H1 (cell line): Measurements from ENCODE around the gene TAB3. TPM values are rescaled to one million over a fixed set of nuclear protein-coding genes. Genes with fewer than 3 reads are reported as not detected.

Experiments
- CTCF ChIA-PET: fragments of 300-600 bp; sonication (Branson Sonifier 250); formaldehyde crosslinking; loops from one replicate; lab custom pipeline; 2021; ENCODE audit not compliant: partially characterized antibody; lab: Charles Lee
- POLR2A ChIA-PET: fragments of 300-600 bp; sonication (Branson Sonifier 250); formaldehyde crosslinking; loops from one replicate; lab custom pipeline; 2021; ENCODE audit warnings: inconsistent platforms; ENCODE audit not compliant: partially characterized antibody; lab: Charles Lee
- DNase-seq, 2 experiments: peaks; one replicate each; pipeline versions ENCODE4 v3.0.0 to v3.0.0-alpha.2; 2010 to 2022; ENCODE audit warnings: low spot score in 2 of 2, low read depth in 1 of 2, mixed read lengths in 1 of 2
- FAIRE-seq: peaks from 2 replicates; lab custom pipeline; 2011; peaks lifted over from hg19 to GRCh38; lab: Jason Lieb, UNC
- H2AFZ ChIP-seq: 2 replicates; pipeline ENCODE4 v1.8.1; 2012; ENCODE audit warnings: low read length, inconsistent platforms
- H2AK5ac ChIP-seq: 2 replicates; pipeline ENCODE4 v1.6.1; 2013; ENCODE audit warnings: low read depth, low read length
- H2BK120ac ChIP-seq: replicated peaks from 2 replicates; pipeline ENCODE3; 2013; ENCODE audit warnings: low read depth, low read length, inconsistent platforms
- H2BK12ac ChIP-seq: 2 replicates; pipeline ENCODE4 v1.6.1; 2013; ENCODE audit warnings: low read depth, low read length
- H2BK15ac ChIP-seq: 2 replicates; pipeline ENCODE4 v1.6.1; 2013; ENCODE audit warnings: low read length
- H2BK20ac ChIP-seq: 2 replicates; pipeline ENCODE4 v1.6.1; 2013; ENCODE audit warnings: low read length
- H2BK5ac ChIP-seq: 2 replicates; pipeline ENCODE4 v1.6.1; 2013; ENCODE audit warnings: low read depth, low read length
- H3K14ac ChIP-seq: 2 replicates; pipeline ENCODE4 v1.6.1; 2013; ENCODE audit warnings: inconsistent platforms; ENCODE audit not compliant: insufficient read length
- H3K18ac ChIP-seq: 2 replicates; pipeline ENCODE4 v1.6.1; 2013; ENCODE audit warnings: low read length; ENCODE audit errors: extremely low read depth
- H3K23ac ChIP-seq: 2 replicates; pipeline ENCODE4 v1.6.1; 2013; ENCODE audit warnings: inconsistent platforms; ENCODE audit not compliant: insufficient read length
- H3K23me2 ChIP-seq: 2 replicates; pipeline ENCODE4 v1.6.1; 2013; ENCODE audit warnings: low read depth, low read length
- H3K27ac ChIP-seq: 2 replicates; pipeline ENCODE4 v1.6.1; 2011; ENCODE audit warnings: low read depth, low read length, inconsistent platforms
- H3K27me3 ChIP-seq, 4 experiments: replicated peaks in 1 of 4; 1 replicate in 1 of 4; 2 replicates in 3 of 4; pipeline versions ENCODE4 v1.6.1 to v1.8.1; 2011 to 2013; ENCODE audit warnings: low read length in 3 of 4, mild to moderate bottlenecking in 3 of 4, inconsistent platforms in 2 of 4, mixed read lengths in 2 of 4, moderate library complexity in 1 of 4; ENCODE audit not compliant: control insufficient read depth in 3 of 4, insufficient read depth in 3 of 4; ENCODE audit errors: extremely low read depth in 1 of 4
- H3K36me3 ChIP-seq, 4 experiments: 2 replicates each; pipeline versions ENCODE4 v1.6.1 to v1.8.1; 2011 to 2013; ENCODE audit warnings: mild to moderate bottlenecking in 4 of 4, low read length in 3 of 4, moderate library complexity in 2 of 4, control low read depth in 1 of 4, inconsistent platforms in 1 of 4; ENCODE audit not compliant: insufficient read depth in 4 of 4, control insufficient read depth in 2 of 4
- H3K4ac ChIP-seq: replicated peaks from 2 replicates; pipeline ENCODE3; 2013; ENCODE audit warnings: low read length, low read depth, mixed read lengths, inconsistent platforms; ENCODE audit not compliant: insufficient read length
- H3K4me1 ChIP-seq, 4 experiments: replicated peaks in 1 of 4; 1 replicate in 1 of 4; 2 replicates in 3 of 4; pipeline versions ENCODE4 v1.6.1 to v1.8.1; 2011 to 2013; ENCODE audit warnings: low read length in 3 of 4, inconsistent platforms in 2 of 4, mixed read lengths in 1 of 4; ENCODE audit not compliant: insufficient read depth in 4 of 4, control insufficient read depth in 3 of 4
- H3K4me2 ChIP-seq, 2 experiments: 2 replicates each; pipeline versions ENCODE4 v1.6.1 to v1.8.1; 2011 to 2013; ENCODE audit warnings: low read depth in 2 of 2, low read length in 2 of 2, control low read depth in 1 of 2, inconsistent platforms in 1 of 2, mild to moderate bottlenecking in 1 of 2; ENCODE audit not compliant: insufficient read depth in 1 of 2
- H3K4me3 ChIP-seq, 4 experiments: fragments of 200-600, 300-600 bp in 1 of 4; sonication (generic), shearing (Covaris generic), sonication (Bioruptor Twin) in 1 of 4; 2 replicates each; pipeline versions ENCODE4 v1.5.1 to v1.8.1; 2011 to 2016; ENCODE audit warnings: low read length in 4 of 4, low read depth in 3 of 4, control low read depth in 2 of 4, inconsistent platforms in 2 of 4, mild to moderate bottlenecking in 2 of 4, mixed read lengths in 1 of 4, moderate library complexity in 1 of 4; ENCODE audit not compliant: insufficient read depth in 2 of 4; ENCODE audit errors: extremely low read depth in 1 of 4
- H3K56ac ChIP-seq: replicated peaks from 2 replicates; pipeline ENCODE3; 2013; ENCODE audit warnings: low read depth, mild to moderate bottlenecking, mixed read lengths, low read length, inconsistent platforms; ENCODE audit not compliant: insufficient read length
- H3K79me1 ChIP-seq: 2 replicates; pipeline ENCODE4 v1.6.1; 2013; ENCODE audit warnings: low read depth, low read length, control low read depth
- H3K79me2 ChIP-seq, 2 experiments: 2 replicates each; pipeline versions ENCODE4 v1.6.1 to v1.8.1; 2012 to 2013; ENCODE audit warnings: low read length in 2 of 2, mild to moderate bottlenecking in 2 of 2, inconsistent platforms in 1 of 2; ENCODE audit not compliant: insufficient read depth in 2 of 2, control insufficient read depth in 1 of 2
- H3K9ac ChIP-seq, 4 experiments: replicated peaks in 1 of 4; 1 replicate in 1 of 4; 2 replicates in 3 of 4; pipeline versions ENCODE4 v1.6.1 to v1.8.1; 2011 to 2013; ENCODE audit warnings: low read depth in 3 of 4, low read length in 3 of 4, control low read depth in 2 of 4, mild to moderate bottlenecking in 2 of 4, moderate library complexity in 2 of 4, inconsistent platforms in 1 of 4; ENCODE audit errors: extremely low read depth in 1 of 4
- H3K9me3 ChIP-seq, 2 experiments: 2 replicates each; pipeline versions ENCODE4 v1.6.1 to v1.8.1; 2012 to 2013; ENCODE audit warnings: mild to moderate bottlenecking in 2 of 2, moderate library complexity in 2 of 2, control low read depth in 1 of 2, inconsistent platforms in 1 of 2, low read depth in 1 of 2, low read length in 1 of 2, mixed read lengths in 1 of 2; ENCODE audit not compliant: insufficient read depth in 2 of 2
- H4K20me1 ChIP-seq, 2 experiments: replicated peaks in 1 of 2; 2 replicates each; pipeline versions ENCODE3 to v1.8.1; 2011 to 2013; ENCODE audit warnings: inconsistent platforms in 2 of 2, low read length in 2 of 2, mild to moderate bottlenecking in 1 of 2; ENCODE audit not compliant: insufficient read depth in 2 of 2, control insufficient read depth in 1 of 2
- H4K5ac ChIP-seq: 2 replicates; pipeline ENCODE4 v1.6.1; 2013; ENCODE audit warnings: low read length, low read depth, mixed read lengths, inconsistent platforms; ENCODE audit not compliant: insufficient read length
- H4K8ac ChIP-seq: 2 replicates; pipeline ENCODE4 v1.8.0; 2013; ENCODE audit warnings: mild to moderate bottlenecking, moderate library complexity, low read length, inconsistent platforms; ENCODE audit not compliant: insufficient read depth; ENCODE audit errors: extremely low read depth
- H4K91ac ChIP-seq: replicated peaks from 2 replicates; pipeline ENCODE3; 2013; ENCODE audit warnings: low read length, mixed read lengths, inconsistent platforms; ENCODE audit not compliant: insufficient read length
- BRCA1 ChIP-seq: IDR thresholded peaks from 2 replicates; pipeline ENCODE4 v1.6.1; 2012; ENCODE audit warnings: low read depth, low read length, improper control_type of control experiment
- TBP ChIP-seq: IDR thresholded peaks from 2 replicates; pipeline ENCODE4 v1.6.1; 2011; ENCODE audit warnings: low read depth, low read length, improper control_type of control experiment
- WGBS, 2 experiments: shearing (Covaris generic) in 1 of 2; methylation state at CpG; one replicate each; pipeline versions ENCODE4 v1.1.6 to v1.1.7; 2013 to 2015; ENCODE audit warnings: low lambda C conversion rate in 2 of 2, mixed read lengths in 2 of 2, inconsistent platforms in 1 of 2, low coverage in 1 of 2, missing lambda C conversion rate in 1 of 2; ENCODE audit not compliant: insufficient replicate concordance in 2 of 2, insufficient coverage in 1 of 2, insufficient read length in 1 of 2; ENCODE audit errors: extremely low coverage in 1 of 2, missing lambda C conversion rate in 1 of 2; 5-methylcytosine and 5-hydroxymethylcytosine counted together
- polyA plus RNA-seq, 7 experiments: library from polyadenylated mRNA; depleted of rRNA in 3 of 7; stranded (reverse) in 5 of 7; unstranded in 2 of 7; fragments of >200 nt in 5 of 7; fragments of 200-250 nt in 2 of 7; gene quantifications; 1 replicate in 5 of 7; 2 replicates in 1 of 7; 4 replicates in 1 of 7; pipeline versions ENCODE4 v1.2.1 to v1.2.3, GENCODE V29; 2011 to 2013; ENCODE audit warnings: missing spikeins in 2 of 7, mixed read lengths in 2 of 7
- total RNA-seq: library from RNA; stranded (reverse); fragmentation: NEBNext Ultra II Directional; extraction: Animal tissue kit (Norgen Biotek cat#: 25700); gene quantifications from 2 replicates; pipeline ENCODE4 v1.2.1, GENCODE V29; 2021
- TF ChIP-seq, protein P1 (sequence below): IDR thresholded peaks from 2 replicates; pipeline ENCODE4 v1.6.1; 2012; ENCODE audit warnings: low read length, inconsistent platforms

The TAB3 gene
- total and polyA plus RNA-seq, 2 of the 8 experiments (the other 6 are each of a cell fraction or from before 2014, with no cell fraction given) = 12.7 to 12.9 TPM

DNA sequence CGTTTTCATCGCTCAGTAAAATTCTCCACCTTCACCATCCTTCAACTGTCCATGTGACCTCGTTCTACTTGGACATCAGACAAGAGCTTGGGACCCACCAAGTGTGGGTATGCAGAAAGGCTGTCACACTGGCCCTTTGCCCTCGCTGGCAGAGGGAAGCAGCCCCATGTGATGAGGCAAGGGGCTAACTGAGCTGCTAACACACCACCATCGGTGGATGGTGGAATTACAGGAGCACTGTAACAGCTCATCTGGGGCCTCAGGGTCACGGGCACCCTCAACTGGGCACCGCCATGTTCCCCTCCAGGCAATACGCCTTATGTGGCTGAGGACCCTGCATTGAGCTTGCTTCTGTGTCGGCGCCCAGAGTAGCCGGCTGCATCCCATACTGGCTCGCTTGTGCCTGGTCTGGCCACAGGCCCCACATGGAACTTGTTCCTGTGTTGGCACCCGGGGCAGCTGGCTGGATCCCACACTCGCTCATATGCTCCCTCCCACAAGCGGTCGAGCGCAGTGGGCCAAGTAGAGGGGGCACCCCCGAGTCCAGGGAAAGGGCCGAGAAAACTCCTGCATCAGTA is 109.5 kb downstream of the TAB3 start:
- Histone ChIP-seq H3K79me2 (no peaks in the 10 kb centered on the region), H3K4me1 (no peaks in the 10 kb centered on the region), H4K20me1 (no peaks in the 10 kb centered on the region), H3K23me2 (no peaks in the 10 kb centered on the region), H3K79me1 (no peaks in the 10 kb centered on the region), H3K4ac (no peak overlapping the region), H2BK15ac (no peak overlapping the region), H3K27me3 (no peaks in the 10 kb centered on the region), H3K14ac (no peak overlapping the region), H3K4me2 (no peak overlapping the region), H3K9me3 (no peaks in the 10 kb centered on the region), H2BK120ac (no peak overlapping the region), H3K23ac (no peak overlapping the region), H2BK12ac (no peak overlapping the region), H4K8ac (no peak overlapping the region), H2AK5ac (no peak overlapping the region), H2BK5ac (no peak overlapping the region), H2AFZ (no peak overlapping the region), H2BK20ac (no peak overlapping the region), H3K18ac (no peak overlapping the region), H4K5ac (no peak overlapping the region), H3K9ac (no peak overlapping the region), H3K27ac (no peak overlapping the region), H3K56ac (no peak overlapping the region), H3K4me3 (no peak overlapping the region), H3K36me3 (no peaks in the 10 kb centered on the region), H4K91ac (no peak overlapping the region)
- ChIA-PET CTCF (no interaction called here), POLR2A (interaction anchor here (0.6 kb wide), 1 partner anchor 74 kb away, joined by 3 read pairs; no protein-coding TSS in a partner anchor)
- WGBS, 2 experiments = 92% methylated on average over 8 of the region's 19 CpGs; no CpG with 5 or more reads in 1 of the 2 experiments
- DNase-seq = no peak
- FAIRE-seq = no peak
- TF ChIP-seq TBP (no peak), BRCA1 (no peak)
- TF ChIP-seq, protein P1, sequence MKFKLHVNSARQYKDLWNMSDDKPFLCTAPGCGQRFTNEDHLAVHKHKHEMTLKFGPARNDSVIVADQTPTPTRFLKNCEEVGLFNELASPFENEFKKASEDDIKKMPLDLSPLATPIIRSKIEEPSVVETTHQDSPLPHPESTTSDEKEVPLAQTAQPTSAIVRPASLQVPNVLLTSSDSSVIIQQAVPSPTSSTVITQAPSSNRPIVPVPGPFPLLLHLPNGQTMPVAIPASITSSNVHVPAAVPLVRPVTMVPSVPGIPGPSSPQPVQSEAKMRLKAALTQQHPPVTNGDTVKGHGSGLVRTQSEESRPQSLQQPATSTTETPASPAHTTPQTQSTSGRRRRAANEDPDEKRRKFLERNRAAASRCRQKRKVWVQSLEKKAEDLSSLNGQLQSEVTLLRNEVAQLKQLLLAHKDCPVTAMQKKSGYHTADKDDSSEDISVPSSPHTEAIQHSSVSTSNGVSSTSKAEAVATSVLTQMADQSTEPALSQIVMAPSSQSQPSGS = no peak
